HFF-Myc (cell line): ENCODE results near the gene ADCY10.

Experiments
- DNase-seq: peaks from one replicate; pipeline ENCODE4 v3.0.0-alpha.2; 2011; ENCODE audit warnings: low read depth; ENCODE audit errors: extremely low read depth
- H3K4me3 ChIP-seq: replicated peaks from 2 replicates; pipeline ENCODE4 v1.5.1; 2011; ENCODE audit warnings: low read depth, mild to moderate bottlenecking, control low read depth, low read length
- TF ChIP-seq, protein P1 (sequence below): IDR thresholded peaks from 2 replicates; pipeline ENCODE4 v1.5.1; 2012; ENCODE audit warnings: mild to moderate bottlenecking, low read depth, low read length, control low read depth; ENCODE audit errors: missing control alignments

Gene ADCY10

DNA sequence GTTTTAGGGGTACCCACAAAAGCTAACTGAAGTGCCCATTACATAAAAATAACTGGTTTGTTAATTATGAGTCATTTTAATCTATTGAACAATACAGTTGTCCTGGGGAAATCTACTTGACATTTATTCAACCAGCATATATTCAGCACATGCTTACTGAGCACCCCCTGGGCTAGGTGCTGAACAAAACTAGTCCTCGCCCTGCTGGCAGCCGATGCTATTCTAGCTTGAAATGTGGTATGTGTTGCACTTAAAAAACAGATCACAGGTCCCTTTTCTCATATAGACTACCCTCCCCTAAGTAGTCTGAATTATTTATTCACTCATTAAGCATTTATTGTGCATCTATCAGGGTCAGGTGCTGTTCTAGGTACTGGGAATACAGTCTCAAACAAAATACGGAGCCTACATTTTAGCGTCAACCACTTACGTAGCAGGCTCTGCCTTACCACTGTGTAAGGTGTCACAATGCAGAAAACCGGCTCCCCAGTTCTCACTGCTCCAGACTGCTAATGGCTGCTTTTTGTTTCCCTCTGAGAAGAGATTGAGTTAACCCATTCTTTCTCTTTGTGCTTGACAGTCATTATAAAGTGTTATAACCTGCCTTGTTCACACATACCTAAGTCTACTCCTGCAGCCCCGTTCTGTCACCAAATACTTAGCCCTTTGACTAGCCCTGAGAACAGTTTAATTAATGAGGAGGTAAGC is 57.1 kb downstream of the ADCY10 start:
- TF ChIP-seq, protein P1, sequence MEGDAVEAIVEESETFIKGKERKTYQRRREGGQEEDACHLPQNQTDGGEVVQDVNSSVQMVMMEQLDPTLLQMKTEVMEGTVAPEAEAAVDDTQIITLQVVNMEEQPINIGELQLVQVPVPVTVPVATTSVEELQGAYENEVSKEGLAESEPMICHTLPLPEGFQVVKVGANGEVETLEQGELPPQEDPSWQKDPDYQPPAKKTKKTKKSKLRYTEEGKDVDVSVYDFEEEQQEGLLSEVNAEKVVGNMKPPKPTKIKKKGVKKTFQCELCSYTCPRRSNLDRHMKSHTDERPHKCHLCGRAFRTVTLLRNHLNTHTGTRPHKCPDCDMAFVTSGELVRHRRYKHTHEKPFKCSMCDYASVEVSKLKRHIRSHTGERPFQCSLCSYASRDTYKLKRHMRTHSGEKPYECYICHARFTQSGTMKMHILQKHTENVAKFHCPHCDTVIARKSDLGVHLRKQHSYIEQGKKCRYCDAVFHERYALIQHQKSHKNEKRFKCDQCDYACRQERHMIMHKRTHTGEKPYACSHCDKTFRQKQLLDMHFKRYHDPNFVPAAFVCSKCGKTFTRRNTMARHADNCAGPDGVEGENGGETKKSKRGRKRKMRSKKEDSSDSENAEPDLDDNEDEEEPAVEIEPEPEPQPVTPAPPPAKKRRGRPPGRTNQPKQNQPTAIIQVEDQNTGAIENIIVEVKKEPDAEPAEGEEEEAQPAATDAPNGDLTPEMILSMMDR = no peak
- no peak overlapping the region for H3K4me3 ChIP-seq
- no peak for DNase-seq

GRCh38 chr1:167854184-167854583 is 59.8 kb downstream of the ADCY10 start:
- DNase-seq = no peak
- no peak overlapping the region for H3K4me3 ChIP-seq
- TF ChIP-seq, protein P1 = no peak

GRCh38 chr1:167849666-167850065 is 64.3 kb downstream of the ADCY10 start:
- TF ChIP-seq, protein P1 = no peak
- H3K4me3 ChIP-seq = no peak overlapping the region
- DNase-seq = no peak

DNA sequence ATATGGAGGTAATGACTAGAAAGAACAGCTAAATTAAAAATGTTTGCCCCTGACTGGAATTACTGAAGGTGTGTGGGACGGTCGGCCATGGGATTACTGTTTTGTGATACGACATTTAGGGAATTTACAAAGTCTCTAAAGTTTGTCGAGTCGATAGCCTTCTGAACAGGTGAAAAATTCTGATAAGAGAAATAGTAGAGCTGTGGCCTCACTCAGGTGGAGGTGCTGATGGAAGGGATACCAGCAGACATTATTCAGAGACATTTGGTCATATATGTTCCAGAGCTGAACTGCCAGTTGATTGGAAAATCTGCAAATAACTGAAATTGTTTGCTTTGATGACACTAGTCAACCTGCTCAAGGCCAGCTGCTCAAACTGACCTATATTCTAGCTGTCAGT is 71.1 kb downstream of the ADCY10 start:
- TF ChIP-seq, protein P1 = no peak
- no peak overlapping the region for H3K4me3 ChIP-seq
- DNase-seq = no peak

DNA sequence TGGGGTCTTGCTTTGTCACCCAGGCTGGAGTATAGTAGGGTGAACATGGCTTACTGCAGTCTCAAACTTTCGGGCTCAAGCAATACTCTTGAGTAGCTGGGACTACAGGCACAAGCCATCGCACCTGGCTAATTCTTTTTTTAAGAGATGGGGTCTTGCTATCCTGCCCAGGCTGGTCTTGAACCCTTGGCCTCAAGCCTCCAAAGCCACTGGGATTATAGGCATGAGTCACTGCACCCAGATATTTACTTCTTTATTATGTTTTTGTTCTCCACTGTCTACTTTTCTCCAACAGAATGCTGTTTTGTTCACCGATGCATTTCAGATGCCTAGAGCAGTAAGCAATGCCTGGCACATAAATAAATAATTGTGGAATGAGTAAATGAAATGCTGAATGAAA is 72.4 kb downstream of the ADCY10 start:
- no peak overlapping the region for H3K4me3 ChIP-seq
- TF ChIP-seq, protein P1 = no peak
- DNase-seq = no peak

- no peak for DNase-seq
- TF ChIP-seq, protein P1 = no peak
Observed at GRCh38 chr1:167839009-167839408, 74.9 kb downstream of the ADCY10 start.

DNA sequence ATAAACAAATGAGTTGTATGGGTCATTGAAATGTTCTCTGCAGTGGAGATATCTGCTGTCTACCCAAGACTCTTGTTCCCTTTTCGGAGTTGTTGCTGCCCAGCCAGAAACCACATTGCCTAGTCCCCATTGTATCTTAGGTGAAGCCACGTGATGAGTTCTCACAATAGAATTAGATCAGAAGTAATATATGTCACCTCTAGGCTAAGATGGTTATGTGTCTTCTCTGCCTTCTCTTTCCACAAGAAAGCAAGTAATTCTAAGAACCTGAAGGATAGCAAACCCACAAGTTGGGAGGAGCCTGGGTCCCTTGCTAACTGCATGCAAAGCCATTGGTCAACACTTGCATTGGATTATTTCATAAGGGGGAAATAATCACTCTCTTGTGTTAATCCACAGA is 76.6 kb downstream of the ADCY10 start:
- TF ChIP-seq, protein P1 = no peak
- no peak overlapping the region for H3K4me3 ChIP-seq
- no peak for DNase-seq

More at GRCh38 chr1:167839009-167839408, 74.9 kb downstream of the ADCY10 start:
- no peak overlapping the region for H3K4me3 ChIP-seq
